WTC11 (cell line): Measurements from ENCODE around the gene PRR15L. TPM values are rescaled to one million over a fixed set of nuclear protein-coding genes. Genes with fewer than 3 reads are reported as not detected.

Source experiments
- ATAC-seq: fragments of 200-7000 bp; cut with Tn5 transposase; 2 replicates; pipeline ENCODE4 v1.10.0; 2021; ENCODE audit warnings: mild to moderate bottlenecking, moderate library complexity
- CTCF ChIA-PET: fragments of 300-600 bp; sonication (Branson Sonifier 250); formaldehyde crosslinking; loops from one replicate; lab custom pipeline; 2021; ENCODE audit warnings: antibody characterized with exemption; lab: Charles Lee
- POLR2A ChIA-PET: fragments of 350-600 bp; sonication (Branson Sonifier 250); formaldehyde crosslinking; loops from one replicate; lab custom pipeline; 2021; ENCODE audit warnings: antibody characterized with exemption; lab: Charles Lee
- DNase-seq: peaks from one replicate; pipeline ENCODE4 v3.0.0; 2021; ENCODE audit warnings: low spot score
- H3K27ac Mint-ChIP-seq: 2 replicates; pipeline ENCODE4 v1.8.0; 2021; ENCODE audit warnings: mixed read lengths
- H3K27me3 Mint-ChIP-seq: 2 replicates; pipeline ENCODE4 v1.8.0; 2021; ENCODE audit warnings: low read depth, mild to moderate bottlenecking, moderate library complexity, mixed read lengths
- H3K36me3 Mint-ChIP-seq: 2 replicates; pipeline ENCODE4 v1.8.0; 2021; ENCODE audit warnings: mixed read lengths
- H3K4me1 Mint-ChIP-seq: 2 replicates; pipeline ENCODE4 v1.8.0; 2022; ENCODE audit warnings: mixed read lengths
- H3K4me3 Mint-ChIP-seq: 2 replicates; pipeline ENCODE4 v1.8.0; 2021; ENCODE audit warnings: mild to moderate bottlenecking, moderate library complexity, mixed read lengths
- H3K9me3 Mint-ChIP-seq: 2 replicates; pipeline ENCODE4 v1.8.0; 2021; ENCODE audit warnings: mixed read lengths
- ATF2 ChIP-seq: sonication (generic); formaldehyde crosslinking; IDR thresholded peaks from 2 replicates; pipeline ENCODE4 v1.8.1; 2022; ENCODE audit warnings: low read depth, missing genetic modification reagents, borderline replicate concordance
- CDX4 ChIP-seq: fragments of 250-450 bp; sonication (Bioruptor Pico); IDR thresholded peaks from 2 replicates; pipeline ENCODE4 v1.9.0; 2021; ENCODE audit warnings: moderate library complexity, mild to moderate bottlenecking, inconsistent platforms, borderline replicate concordance
- CREB1 ChIP-seq: sonication (generic); formaldehyde crosslinking; IDR thresholded peaks from 2 replicates; pipeline ENCODE4 v1.8.0; 2023; ENCODE audit warnings: mild to moderate bottlenecking, missing genetic modification reagents
- FOXJ3 ChIP-seq: sonication (generic); formaldehyde crosslinking; IDR thresholded peaks from 2 replicates; pipeline ENCODE4 v1.9.0; 2021; ENCODE audit warnings: missing genetic modification reagents, mild to moderate bottlenecking, borderline replicate concordance
- FOXK1 ChIP-seq: sonication (generic); formaldehyde crosslinking; IDR thresholded peaks from 2 replicates; pipeline ENCODE4 v1.8.0; 2022; ENCODE audit warnings: mild to moderate bottlenecking, moderate library complexity, missing genetic modification reagents
- FOXP1 ChIP-seq: sonication (generic); formaldehyde crosslinking; IDR thresholded peaks from 2 replicates; pipeline ENCODE4 v1.8.0; 2022; ENCODE audit warnings: missing genetic modification reagents, mild to moderate bottlenecking, moderate library complexity, borderline replicate concordance
- GRHL2 ChIP-seq: fragments of 250-450 bp; sonication (Bioruptor Pico); IDR thresholded peaks from 2 replicates; pipeline ENCODE4 v1.8.0; 2022; ENCODE audit warnings: mild to moderate bottlenecking, moderate library complexity; ENCODE audit not compliant: insufficient replicate concordance, severe bottlenecking
- GTF2I ChIP-seq: fragments of 250-450 bp; sonication (Bioruptor Pico); conservative IDR thresholded peaks from 2 replicates; pipeline ENCODE4 v1.4.0; 2021; ENCODE audit warnings: mild to moderate bottlenecking
- HMGA2 ChIP-seq: fragments of 250-450 bp; sonication (Bioruptor Pico); IDR thresholded peaks from 2 replicates; pipeline ENCODE4 v1.4.0; 2021; ENCODE audit warnings: mild to moderate bottlenecking, moderate library complexity
- KAT7 ChIP-seq: sonication (generic); formaldehyde crosslinking; IDR thresholded peaks from 2 replicates; pipeline ENCODE4 v1.8.1; 2023; ENCODE audit warnings: missing genetic modification reagents, mild to moderate bottlenecking, borderline replicate concordance
- OVOL2 ChIP-seq: fragments of 250-450 bp; sonication (Bioruptor Pico); IDR thresholded peaks from 2 replicates; pipeline ENCODE4 v1.9.0; 2021; ENCODE audit warnings: mild to moderate bottlenecking, borderline replicate concordance
- RORB ChIP-seq: fragments of 250-450 bp; sonication (Bioruptor Pico); IDR thresholded peaks from 2 replicates; pipeline ENCODE4 v1.9.0; 2021; ENCODE audit warnings: mild to moderate bottlenecking
- SMAD4 ChIP-seq: sonication (generic); formaldehyde crosslinking; IDR thresholded peaks from 2 replicates; pipeline ENCODE4 v1.8.0; 2022; ENCODE audit warnings: mild to moderate bottlenecking, missing genetic modification reagents
- SP1 ChIP-seq: sonication (generic); formaldehyde crosslinking; conservative IDR thresholded peaks from 2 replicates; pipeline ENCODE4 v1.8.1; 2022; ENCODE audit warnings: missing genetic modification reagents
- TEAD4 ChIP-seq: sonication (generic); formaldehyde crosslinking; IDR thresholded peaks from 2 replicates; pipeline ENCODE4 v1.8.0; 2022; ENCODE audit warnings: mild to moderate bottlenecking, missing genetic modification reagents
- ZNF232 ChIP-seq: sonication (generic); formaldehyde crosslinking; IDR thresholded peaks from 2 replicates; pipeline ENCODE4 v1.8.0; 2022; ENCODE audit warnings: mild to moderate bottlenecking, missing genetic modification reagents
- ZNF263 ChIP-seq: sonication (generic); formaldehyde crosslinking; IDR thresholded peaks from 2 replicates; pipeline ENCODE4 v1.8.1; 2022; ENCODE audit warnings: low read depth, mild to moderate bottlenecking, moderate library complexity, missing genetic modification reagents
- ZNF396 ChIP-seq: fragments of 250-450 bp; sonication (Bioruptor Pico); IDR thresholded peaks from 2 replicates; pipeline ENCODE4 v1.8.0; 2021; ENCODE audit warnings: mild to moderate bottlenecking, moderate library complexity, borderline replicate concordance
- total RNA-seq: library from RNA; stranded (reverse); gene quantifications from 3 replicates; pipeline ENCODE4 v1.2.3, GENCODE V29; 2021
- TF ChIP-seq, protein P1 (sequence below): sonication (generic); formaldehyde crosslinking; IDR thresholded peaks from 2 replicates; pipeline ENCODE4 v1.8.0; 2022; ENCODE audit warnings: mild to moderate bottlenecking, missing genetic modification reagents
- TF ChIP-seq, protein P2 (sequence below): sonication (generic); formaldehyde crosslinking; IDR thresholded peaks from 2 replicates; pipeline ENCODE4 v1.8.0; 2022; ENCODE audit warnings: mild to moderate bottlenecking, missing genetic modification reagents
- TF ChIP-seq, protein P3 (sequence below): fragments of 250-450 bp; sonication (Bioruptor Pico); IDR thresholded peaks from 2 replicates; pipeline ENCODE4 v1.9.0; 2021; ENCODE audit warnings: mild to moderate bottlenecking
- TF ChIP-seq, protein P4 (sequence below): sonication (generic); formaldehyde crosslinking; conservative IDR thresholded peaks from 2 replicates; pipeline ENCODE4 v1.8.1; 2023; ENCODE audit warnings: mild to moderate bottlenecking, low read depth, missing genetic modification reagents, moderate library complexity

Gene PRR15L
- total RNA-seq, 1 experiment from 2014 or later, result 0.59 TPM

DNA sequence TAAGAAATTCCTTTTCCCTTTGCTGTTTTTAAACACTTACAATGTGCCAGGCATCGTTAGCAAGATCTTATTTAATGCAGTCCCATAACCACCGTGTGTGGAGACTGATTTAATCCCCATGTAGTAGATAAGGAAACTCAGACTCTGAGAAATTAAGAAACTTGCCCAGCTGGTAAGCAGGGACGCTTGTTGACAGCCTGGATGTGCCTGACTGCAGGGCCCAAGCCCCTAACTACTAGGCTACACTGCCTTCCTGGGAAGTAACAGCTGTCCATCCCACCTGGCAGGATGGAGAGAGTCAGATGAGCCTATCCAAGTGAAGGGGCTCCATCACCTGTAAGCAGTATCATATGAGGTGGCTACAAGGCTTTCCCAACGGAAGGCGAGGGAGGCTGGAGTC, 36.3 kb upstream of the PRR15L start:
- ATAC-seq, result no peak
- no peaks in the 10 kb centered on the region for H3K36me3 Mint-ChIP-seq
- ChIA-PET CTCF (interaction anchor here (1.1 to 3.1 kb wide), 6 partner anchors 8 to 153 kb away, joined by 3 to 25 read pairs (median 6); partner anchors contain the start of gene SCRN2), POLR2A (interaction anchor here (0.5 kb wide), 1 partner anchor 614 kb away, joined by 3 read pairs; no protein-coding TSS in a partner anchor)
- H3K4me1 Mint-ChIP-seq, result peaks cover 47% of the 10 kb centered on the region
- H3K27me3 Mint-ChIP-seq, result no peaks in the 10 kb centered on the region
- no peak overlapping the region for H3K27ac Mint-ChIP-seq
- no peaks in the 10 kb centered on the region for H3K9me3 Mint-ChIP-seq
- H3K4me3 Mint-ChIP-seq, result no peak overlapping the region
- DNase-seq, result no peak
- TF ChIP-seq ZNF263 (no peak), FOXJ3 (CRISPR knock-in tag) (no peak), GRHL2 (CRISPR knock-in tag) (no peak), GTF2I (CRISPR knock-in tag) (no peak), SP1 (no peak)
- TF ChIP-seq, protein P1, sequence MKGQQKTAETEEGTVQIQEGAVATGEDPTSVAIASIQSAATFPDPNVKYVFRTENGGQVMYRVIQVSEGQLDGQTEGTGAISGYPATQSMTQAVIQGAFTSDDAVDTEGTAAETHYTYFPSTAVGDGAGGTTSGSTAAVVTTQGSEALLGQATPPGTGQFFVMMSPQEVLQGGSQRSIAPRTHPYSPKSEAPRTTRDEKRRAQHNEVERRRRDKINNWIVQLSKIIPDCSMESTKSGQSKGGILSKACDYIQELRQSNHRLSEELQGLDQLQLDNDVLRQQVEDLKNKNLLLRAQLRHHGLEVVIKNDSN (CRISPR knock-in tag), result no peak
- TF ChIP-seq, protein P2, sequence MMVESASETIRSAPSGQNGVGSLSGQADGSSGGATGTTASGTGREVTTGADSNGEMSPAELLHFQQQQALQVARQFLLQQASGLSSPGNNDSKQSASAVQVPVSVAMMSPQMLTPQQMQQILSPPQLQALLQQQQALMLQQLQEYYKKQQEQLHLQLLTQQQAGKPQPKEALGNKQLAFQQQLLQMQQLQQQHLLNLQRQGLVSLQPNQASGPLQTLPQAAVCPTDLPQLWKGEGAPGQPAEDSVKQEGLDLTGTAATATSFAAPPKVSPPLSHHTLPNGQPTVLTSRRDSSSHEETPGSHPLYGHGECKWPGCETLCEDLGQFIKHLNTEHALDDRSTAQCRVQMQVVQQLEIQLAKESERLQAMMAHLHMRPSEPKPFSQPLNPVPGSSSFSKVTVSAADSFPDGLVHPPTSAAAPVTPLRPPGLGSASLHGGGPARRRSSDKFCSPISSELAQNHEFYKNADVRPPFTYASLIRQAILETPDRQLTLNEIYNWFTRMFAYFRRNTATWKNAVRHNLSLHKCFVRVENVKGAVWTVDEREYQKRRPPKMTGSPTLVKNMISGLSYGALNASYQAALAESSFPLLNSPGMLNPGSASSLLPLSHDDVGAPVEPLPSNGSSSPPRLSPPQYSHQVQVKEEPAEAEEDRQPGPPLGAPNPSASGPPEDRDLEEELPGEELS (CRISPR knock-in tag), result no peak
- TF ChIP-seq, all 79 proteins: peak for 0

DNA sequence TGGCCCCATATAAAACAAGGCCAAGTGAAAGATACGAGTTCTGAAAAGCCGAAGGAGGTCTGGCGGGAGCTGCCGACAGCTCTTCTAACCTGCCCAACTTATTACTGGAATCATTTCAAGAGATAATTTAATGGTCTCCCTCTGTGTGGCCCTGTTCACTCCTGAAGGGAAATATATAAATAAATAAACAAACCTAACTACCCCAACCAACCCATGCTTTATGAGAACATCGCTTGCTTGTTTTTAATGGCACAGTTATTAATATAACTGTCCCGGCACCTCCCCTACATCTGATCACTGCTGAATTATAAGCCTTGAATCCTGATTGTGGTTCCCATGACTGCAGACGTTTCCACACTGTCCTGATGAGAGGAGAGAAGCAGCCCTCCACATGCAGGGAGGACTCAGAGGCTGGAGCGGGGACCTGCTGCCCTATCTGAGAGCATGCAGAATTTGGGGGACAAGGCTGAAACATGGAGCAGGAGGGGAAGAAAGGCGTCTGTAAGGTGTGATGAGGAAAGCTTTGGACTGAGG, 35.4 kb upstream of the PRR15L start:
- H3K4me3 Mint-ChIP-seq, result no peak overlapping the region

More for the DNA sequence above, 35.4 kb upstream of the PRR15L start:
- DNase-seq (no peak), ATAC-seq (no peak)
- Mint-ChIP-seq H3K4me1 (peaks cover 51% of the 10 kb centered on the region), H3K27me3 (no peaks in the 10 kb centered on the region), H3K36me3 (no peaks in the 10 kb centered on the region), H3K27ac (no peak overlapping the region), H3K9me3 (no peaks in the 10 kb centered on the region)
- no peak for TF ChIP-seq ATF2
- TF ChIP-seq, protein P3, sequence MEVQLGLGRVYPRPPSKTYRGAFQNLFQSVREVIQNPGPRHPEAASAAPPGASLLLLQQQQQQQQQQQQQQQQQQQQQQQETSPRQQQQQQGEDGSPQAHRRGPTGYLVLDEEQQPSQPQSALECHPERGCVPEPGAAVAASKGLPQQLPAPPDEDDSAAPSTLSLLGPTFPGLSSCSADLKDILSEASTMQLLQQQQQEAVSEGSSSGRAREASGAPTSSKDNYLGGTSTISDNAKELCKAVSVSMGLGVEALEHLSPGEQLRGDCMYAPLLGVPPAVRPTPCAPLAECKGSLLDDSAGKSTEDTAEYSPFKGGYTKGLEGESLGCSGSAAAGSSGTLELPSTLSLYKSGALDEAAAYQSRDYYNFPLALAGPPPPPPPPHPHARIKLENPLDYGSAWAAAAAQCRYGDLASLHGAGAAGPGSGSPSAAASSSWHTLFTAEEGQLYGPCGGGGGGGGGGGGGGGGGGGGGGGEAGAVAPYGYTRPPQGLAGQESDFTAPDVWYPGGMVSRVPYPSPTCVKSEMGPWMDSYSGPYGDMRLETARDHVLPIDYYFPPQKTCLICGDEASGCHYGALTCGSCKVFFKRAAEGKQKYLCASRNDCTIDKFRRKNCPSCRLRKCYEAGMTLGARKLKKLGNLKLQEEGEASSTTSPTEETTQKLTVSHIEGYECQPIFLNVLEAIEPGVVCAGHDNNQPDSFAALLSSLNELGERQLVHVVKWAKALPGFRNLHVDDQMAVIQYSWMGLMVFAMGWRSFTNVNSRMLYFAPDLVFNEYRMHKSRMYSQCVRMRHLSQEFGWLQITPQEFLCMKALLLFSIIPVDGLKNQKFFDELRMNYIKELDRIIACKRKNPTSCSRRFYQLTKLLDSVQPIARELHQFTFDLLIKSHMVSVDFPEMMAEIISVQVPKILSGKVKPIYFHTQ (CRISPR knock-in tag), result no peak
- TF ChIP-seq CDX4, result no peak
- TF ChIP-seq ZNF396 (CRISPR knock-in tag), result no peak
- TF ChIP-seq HMGA2 (CRISPR knock-in tag), result no peak
- no peak for TF ChIP-seq TEAD4 (CRISPR knock-in tag)
- TF ChIP-seq SMAD4 (CRISPR knock-in tag), result no peak
- no peak for TF ChIP-seq FOXK1 (CRISPR knock-in tag)
- no peak for TF ChIP-seq FOXP1 (CRISPR knock-in tag)
- TF ChIP-seq OVOL2, result no peak
- TF ChIP-seq ZNF232 (CRISPR knock-in tag), result no peak
- TF ChIP-seq, protein P4, sequence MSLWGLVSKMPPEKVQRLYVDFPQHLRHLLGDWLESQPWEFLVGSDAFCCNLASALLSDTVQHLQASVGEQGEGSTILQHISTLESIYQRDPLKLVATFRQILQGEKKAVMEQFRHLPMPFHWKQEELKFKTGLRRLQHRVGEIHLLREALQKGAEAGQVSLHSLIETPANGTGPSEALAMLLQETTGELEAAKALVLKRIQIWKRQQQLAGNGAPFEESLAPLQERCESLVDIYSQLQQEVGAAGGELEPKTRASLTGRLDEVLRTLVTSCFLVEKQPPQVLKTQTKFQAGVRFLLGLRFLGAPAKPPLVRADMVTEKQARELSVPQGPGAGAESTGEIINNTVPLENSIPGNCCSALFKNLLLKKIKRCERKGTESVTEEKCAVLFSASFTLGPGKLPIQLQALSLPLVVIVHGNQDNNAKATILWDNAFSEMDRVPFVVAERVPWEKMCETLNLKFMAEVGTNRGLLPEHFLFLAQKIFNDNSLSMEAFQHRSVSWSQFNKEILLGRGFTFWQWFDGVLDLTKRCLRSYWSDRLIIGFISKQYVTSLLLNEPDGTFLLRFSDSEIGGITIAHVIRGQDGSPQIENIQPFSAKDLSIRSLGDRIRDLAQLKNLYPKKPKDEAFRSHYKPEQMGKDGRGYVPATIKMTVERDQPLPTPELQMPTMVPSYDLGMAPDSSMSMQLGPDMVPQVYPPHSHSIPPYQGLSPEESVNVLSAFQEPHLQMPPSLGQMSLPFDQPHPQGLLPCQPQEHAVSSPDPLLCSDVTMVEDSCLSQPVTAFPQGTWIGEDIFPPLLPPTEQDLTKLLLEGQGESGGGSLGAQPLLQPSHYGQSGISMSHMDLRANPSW (CRISPR knock-in tag), result no peak
- TF ChIP-seq CREB1, result no peak
- TF ChIP-seq RORB (CRISPR knock-in tag), result no peak
- no peak for TF ChIP-seq KAT7 (CRISPR knock-in tag)
- CTCF ChIA-PET, result interaction anchor here (0.6 to 3.1 kb wide), 7 partner anchors 9 to 152 kb away, joined by 3 to 18 read pairs (median 4); partner anchors contain the start of gene SCRN2
- POLR2A ChIA-PET, result no interaction called here
